NCI-H460 (cell line): ENCODE results near the gene EHD4. TPM values are rescaled to one million over a fixed set of nuclear protein-coding genes. Genes with fewer than 3 reads are reported as not detected.

Experiments used
- DNase-seq: peaks from one replicate; pipeline ENCODE4 v3.0.0-alpha.2; 2016; ENCODE audit warnings: low read depth; ENCODE audit errors: extremely low read depth
- total RNA-seq: library from RNA; depleted of rRNA; stranded (reverse); fragments of >200 nt; shearing (Covaris generic); gene quantifications from 2 replicates; pipeline ENCODE4 v1.2.3, GENCODE V29; 2014

The EHD4 gene
- total RNA-seq, 1 experiment from 2014 or later = 7.4 TPM

DNA sequence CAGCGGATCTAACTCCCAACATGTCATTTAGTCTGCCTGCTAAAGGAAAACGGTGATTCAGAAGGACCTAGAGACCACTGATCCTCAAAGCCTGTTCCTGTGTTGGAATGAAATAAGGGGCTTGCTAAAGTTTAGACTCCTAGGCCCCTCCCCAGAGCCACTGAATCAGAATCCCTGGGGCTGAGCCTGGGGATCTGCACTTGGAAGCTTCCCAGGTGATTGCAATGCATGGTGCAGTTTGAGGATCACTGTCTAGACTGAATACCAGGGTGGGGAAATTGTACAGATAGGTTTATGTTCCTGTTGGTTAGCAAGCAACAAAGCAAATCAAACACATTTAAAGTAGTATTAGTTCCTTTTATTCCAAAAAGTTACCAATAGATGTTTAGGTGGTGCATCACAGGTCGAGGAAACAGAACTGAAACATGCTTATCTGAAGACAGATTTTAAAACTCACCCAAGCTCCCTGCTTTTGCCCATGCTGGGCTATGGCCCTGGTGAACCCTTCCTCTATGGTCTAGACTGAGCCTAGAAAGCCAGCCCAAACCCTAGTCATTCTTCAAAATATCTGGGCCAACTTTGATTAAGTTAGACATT, 48.9 kb downstream of the EHD4 start:
- DNase-seq = no peak

DNA sequence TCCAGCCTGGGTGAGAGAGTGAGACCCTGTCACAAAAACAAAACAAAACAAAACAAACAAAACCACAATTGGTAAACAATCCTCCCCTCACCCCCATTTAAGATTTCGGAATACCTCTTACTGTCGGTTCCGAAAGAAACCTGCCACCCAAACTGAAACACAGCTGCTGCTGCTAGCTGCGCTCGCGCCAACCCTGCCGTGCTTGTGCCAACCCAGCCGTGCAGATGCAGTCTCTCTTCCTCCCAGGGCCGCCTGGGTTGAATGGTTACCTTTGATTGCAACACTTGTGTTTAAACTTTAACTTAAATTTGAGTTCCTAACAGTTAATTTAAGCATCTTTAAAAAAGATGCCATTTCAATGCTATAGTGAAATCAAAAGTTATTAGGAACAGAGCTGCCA, 50.0 kb downstream of the EHD4 start:
- DNase-seq = no peak

DNA sequence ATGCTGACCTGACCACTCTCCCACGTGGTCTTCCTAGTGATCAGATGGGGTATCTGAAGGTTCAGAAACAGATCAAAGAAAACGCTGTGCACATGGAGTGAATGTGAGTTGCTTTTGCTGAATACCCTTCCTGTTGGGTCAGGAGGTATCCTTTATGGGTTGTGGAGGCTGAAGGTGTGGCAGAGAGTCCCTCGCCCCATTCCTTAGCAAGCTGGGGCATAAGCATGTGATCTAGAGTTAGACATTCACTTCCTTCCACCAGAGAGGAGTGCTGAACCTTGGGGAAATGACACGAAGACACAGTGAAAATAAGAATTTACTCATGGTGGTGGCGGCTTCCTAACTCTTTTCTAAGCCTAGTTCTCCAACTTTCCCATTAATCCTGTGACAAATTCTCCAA, 50.7 kb downstream of the EHD4 start:
- no peak for DNase-seq

DNA sequence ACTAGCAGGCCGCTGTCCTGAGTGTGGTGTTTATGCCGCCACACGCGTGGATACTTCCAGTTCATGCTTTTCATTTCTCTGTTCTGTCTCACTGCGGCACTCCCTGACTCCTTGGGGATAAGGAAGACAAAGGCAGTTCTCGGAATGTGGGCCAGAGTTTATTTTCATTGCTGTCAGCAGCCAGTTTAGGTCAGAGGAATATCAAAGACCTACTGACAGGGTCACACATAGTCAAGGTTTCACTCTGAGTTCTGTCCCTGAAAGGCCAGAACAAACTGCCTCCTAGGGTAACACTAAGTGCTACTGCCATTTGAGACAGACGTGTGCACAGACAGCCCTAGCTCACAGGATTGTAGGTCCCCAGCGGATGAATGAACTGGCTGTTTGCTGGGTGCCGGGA, 51.2 kb downstream of the EHD4 start:
- DNase-seq = no peak

DNA sequence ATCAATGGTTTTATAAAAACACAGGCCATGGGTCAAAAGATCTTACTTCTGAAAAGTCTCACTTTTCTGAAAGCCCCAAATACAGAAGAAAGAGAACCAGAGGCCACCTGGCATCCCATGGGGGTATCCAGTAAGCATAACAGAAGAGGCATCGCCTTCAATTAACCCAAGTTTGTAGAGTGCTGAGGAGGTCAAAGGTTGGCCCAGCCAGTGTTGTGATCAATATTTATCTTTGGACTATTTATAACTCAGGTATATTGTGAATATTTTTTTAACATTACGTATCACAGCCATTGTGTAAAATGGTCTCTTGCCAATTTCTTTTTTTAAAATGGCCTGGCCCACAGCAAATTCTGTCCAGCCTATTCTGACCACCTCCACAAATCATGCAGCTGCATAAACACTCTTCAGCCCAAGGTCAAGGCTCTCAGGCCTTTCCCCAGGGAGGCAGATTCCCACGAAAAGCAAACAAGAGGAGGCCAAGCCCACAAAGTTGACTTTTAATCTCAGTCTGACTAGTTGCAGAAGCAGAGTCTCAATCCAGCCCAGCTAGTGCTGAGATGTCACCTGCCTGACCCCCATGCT, 52.3 kb downstream of the EHD4 start:
- no peak for DNase-seq

DNA sequence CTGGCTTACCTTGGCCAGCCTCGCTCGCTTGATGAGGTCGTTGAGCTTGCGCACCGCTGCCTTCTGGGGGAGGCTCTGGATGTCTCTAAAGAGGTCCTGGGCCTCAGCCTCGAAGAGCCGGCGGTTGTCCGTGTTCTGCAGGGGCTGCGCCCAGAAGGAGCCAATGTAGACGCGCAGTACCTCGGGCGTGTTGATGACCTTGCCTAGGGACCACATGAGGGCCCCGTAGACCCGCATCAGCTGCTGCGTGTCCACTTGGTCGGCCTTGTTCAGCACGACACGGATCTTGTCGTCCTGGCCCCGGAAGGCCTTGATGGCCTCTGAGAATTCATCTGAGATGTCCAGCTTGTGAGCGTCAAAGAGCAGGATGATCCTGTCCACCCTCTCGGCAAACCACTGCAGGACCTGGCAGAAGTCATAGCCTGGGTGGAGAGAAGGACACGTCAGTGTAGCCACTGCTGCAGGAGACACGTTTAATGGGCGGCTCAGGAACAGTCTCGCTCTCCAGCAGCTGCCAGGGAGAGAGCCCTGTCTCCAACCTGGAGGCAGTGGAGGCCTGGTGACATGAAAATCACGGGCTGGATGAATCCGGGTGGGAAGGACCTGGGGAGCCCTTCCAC, 53.0 kb downstream of the EHD4 start:
- DNase-seq = no peak

DNA sequence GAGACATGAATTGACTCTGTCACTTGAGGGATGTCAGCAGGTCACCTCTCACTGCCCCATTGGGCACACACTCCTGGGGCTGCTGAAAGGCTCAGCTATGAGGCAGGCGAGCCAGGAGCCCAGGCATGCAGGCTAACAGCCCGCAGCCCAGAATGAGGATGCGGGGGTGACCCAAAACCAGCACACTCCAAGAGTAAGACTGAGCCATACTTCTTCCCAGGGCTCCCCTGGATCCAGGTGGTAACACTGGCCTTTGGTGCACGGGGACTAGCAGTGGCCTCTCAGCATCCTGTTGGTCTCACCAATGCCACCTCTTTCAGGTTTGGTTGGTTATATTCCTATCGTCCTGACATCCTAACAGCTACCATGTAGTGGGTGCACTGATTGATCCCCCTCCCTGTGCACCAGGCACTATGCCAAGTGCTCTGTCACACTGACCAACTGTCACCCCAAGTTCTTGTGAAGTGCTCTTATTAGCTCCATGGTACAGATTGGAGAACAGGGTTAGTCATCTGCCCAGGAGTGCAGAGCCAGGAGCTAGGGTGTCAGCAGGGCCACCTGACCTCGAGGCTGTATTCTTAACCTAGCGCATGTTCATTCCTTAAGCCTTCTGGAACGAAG, 53.7 kb downstream of the EHD4 start:
- DNase-seq = no peak

DNA sequence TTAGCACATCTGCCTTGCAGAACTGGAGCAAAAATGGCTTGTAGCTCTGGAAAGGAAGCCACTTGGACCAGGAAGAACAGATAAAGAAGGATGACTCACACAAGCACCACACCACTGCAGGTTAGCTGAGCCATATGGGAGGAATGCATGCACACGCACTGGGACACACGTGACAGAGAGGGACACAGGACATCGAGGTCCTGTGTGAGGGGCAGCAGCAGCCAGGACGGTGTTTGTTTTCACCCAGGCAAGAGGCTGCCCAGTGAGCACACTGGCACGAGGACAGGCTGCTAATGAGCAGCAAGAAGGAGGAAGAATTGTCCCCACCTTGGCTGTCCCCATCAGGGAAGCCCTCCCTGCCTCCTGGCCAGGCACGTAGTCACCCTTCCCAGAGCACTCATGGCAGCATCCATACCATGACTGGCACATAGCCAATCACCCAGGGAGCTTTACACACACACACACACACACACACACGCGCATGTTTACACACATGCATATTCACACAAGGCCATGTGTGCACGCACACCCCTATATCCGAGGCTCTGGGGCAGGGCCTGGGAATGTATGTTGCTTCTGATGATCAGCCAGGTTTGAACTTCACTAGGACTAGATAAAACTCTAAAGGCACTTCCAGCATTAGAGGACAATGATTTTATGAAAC, 54.5 kb downstream of the EHD4 start:
- DNase-seq = no peak

DNA sequence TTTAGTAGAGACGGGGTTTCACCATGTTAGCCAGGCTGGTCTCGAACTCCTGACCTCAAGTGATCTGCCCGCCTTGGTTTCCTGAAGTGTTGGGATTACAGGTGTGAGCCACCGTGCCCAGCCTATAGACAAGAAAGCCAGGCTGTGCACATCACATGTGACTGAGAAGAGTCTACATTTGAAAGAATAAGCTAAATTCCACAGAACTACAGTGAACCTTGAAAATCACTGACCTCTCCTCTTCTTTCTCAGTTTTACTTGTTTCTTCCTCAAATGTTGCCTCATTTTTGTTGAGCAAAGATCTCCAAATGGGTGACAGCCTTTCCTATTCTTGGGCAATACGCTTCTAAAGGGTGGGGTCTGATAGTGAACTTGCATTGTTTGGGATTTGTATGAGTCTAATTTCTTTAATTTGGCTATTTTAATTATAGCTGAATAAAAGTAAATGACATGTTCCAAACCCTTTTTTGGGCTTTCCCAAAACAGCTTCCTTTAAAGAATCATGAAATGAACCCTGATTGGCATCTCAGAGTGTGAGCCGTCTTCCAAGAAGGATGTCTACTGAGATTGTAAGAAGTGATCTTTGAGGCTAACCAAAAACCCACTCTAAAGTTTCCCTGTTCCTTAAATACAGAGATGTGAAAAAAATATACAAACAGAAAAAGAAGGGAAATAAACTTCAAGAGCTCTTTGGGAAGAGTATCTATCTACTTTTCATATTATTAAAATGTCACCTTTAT, 56.9 kb downstream of the EHD4 start:
- DNase-seq = no peak

DNA sequence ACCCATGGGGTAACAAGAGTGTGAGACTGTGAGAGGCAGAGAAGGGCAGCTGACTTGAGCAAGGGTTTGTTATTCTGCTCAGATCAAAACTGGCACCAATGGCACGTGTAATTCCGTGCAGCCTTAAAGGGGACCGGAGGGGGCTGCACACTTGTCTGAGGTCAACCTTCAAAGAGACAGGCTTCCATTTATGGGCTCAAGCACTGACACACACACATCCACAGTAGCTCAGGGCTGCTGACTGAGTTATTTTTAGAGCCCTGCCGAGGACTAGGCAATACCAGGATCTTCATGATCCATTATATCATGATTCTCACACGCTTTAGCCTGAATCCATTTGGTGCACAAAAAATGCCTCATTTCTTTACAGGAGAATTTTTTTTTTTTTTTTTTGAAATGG, 57.9 kb downstream of the EHD4 start:
- DNase-seq = no peak

DNA sequence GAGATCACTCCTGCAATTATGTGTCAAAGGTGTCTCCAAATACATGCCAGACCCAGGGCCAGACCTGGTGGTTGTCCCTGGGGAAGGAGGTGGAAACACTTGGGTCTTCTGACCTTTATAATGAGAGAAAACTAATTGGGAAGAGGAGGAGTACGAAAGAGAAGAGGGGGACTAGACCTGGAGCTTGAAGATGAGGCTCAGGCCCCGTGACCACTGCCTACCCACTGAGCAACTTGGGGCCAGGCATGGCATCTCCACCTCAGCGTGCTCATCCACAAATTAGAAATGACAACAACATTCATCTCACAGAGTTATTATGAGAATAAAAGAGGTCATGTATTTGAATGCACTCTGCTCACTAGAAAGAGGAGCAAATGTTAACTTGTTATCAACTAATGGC, 59.1 kb downstream of the EHD4 start:
- no peak for DNase-seq

DNA sequence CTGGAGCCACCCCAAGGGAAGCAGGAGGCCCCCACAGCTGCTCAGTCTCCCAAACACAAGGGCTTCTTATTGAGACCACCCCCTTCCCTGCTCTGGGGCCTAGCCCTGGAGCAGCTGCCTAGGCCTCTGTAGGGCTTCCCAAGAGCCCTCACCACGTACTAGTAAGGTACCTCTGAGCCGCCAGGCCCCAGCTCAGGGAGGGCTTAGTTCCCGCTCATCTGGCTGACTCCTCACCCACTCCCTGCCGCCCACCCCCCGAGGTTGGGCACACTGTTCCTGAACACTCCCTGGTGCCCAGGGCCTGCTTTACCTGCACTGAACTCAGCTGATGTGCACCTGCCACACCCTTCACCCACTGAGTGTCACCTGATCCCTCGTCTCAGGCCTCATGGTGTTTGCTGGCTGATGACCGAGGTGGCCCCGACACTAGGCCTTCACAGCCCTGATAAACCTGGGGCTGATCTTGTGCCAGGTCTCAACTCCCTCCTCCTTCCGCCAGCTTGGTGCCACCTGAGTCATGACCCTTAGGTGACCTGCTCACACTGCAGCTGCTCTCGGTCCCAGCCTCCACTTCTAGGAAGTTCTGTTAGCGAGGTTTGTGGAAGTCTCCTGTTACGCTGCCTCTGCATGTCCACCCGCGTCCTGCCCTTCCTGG, 60.5 kb downstream of the EHD4 start:
- DNase-seq = no peak

DNA sequence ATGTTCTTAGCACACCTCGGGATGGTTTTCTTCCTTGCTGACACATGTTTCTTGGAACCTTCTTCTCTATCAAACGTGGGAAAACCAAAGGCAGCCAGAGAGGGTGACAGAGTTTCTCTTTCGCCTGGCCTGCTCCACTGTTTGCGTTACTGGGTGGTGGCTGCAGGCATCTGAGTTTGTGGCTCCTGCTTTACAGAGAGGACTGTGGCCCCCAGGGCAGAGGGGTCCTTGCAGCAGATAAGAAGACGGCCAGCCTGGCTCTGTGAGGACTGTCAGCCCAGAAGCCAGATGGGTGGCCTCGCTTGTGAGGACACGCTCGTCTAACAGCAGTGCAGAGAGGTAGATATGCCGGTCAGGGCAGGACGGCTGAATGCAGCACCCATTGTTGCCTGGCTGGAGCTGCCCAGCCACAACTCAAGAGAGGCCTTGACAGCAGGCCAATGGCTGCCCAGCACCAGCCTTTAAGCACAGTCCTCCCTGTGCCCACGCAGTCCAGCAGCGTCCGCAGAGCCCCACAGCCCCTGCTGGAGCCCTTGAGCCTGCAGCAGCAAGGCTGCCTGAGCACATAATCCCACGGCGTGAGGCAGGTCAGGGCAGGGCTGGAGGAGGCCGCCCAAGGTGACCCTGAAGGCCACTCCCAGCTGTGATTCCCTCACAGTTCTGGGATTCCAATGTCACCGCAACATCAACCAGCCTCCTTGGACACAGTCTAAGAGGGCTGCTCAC, 63.5 kb downstream of the EHD4 start:
- DNase-seq = no peak

DNA sequence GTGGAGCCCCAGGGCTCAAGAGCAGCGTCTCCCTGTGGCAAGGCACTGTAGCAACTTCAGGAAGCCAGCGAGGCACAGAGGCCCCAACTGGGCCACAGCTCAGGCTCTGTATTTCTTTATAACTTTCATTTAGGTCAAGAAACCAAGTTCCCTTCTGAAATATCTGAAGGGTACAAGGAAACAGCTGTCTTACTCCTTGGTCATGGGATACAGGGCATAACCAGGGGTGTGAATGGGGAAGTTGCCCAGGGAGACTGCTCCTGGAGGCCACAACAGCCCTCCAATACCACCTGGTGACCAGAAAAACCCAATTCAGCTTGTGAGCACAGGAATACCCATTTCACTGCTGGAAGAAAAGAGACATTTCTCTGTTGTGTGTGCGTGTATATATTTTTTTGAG, 65.2 kb downstream of the EHD4 start:
- no peak for DNase-seq

DNA sequence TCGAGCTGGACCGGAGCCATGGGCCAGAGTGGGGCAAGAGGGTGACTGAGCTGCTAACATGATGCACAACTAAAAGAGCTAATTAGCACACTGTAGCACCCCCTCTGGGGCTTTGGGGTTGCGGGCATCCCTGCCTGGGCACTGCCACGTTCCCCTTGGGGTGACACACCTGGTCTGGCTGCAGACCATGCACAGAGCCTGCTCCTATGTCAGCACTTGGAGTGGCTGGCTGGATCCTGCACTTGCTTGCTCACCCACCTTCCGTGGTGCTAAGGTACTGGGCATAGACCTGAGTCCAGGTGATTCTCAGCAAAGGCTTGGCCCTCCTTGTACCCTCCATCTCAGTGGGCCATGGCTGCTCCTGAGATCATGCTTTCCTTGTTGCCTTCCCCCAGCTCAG, 65.7 kb downstream of the EHD4 start:
- DNase-seq = no peak

DNA sequence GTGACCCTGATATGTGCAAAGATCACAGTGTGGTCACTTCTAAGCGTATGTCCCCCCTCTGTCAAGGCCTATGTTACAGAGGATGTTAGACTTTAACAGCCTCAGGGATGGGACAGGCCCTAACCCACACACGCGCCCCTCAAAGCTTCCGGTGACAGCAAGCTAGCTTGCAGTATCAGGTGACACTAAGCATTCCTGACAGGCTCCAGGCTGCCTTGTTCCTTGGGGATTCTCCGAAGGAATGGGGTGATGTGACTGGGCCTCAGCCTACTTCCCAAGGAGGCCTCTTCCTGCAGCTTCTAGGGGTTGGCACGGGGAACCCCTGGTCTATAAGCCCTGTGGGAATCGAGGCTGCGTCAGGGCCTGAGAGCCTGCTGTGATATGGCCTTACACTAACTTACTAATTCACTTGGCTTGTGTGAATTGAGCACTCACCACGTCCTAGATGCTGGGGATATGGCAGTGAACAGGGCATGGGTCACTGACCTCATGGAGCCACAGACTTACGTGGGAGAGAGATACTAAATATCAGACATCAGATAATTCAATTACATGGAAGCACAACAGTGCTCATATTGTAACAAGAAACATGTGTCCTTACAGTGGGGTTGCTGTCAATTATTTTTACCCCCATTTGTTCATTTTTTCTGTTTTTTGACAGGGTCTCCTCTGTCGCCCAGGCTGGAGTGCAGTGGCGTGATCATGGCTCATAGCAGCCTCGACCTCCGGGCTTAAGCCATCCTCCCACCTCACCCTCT, 67.1 kb downstream of the EHD4 start:
- no peak for DNase-seq

DNA sequence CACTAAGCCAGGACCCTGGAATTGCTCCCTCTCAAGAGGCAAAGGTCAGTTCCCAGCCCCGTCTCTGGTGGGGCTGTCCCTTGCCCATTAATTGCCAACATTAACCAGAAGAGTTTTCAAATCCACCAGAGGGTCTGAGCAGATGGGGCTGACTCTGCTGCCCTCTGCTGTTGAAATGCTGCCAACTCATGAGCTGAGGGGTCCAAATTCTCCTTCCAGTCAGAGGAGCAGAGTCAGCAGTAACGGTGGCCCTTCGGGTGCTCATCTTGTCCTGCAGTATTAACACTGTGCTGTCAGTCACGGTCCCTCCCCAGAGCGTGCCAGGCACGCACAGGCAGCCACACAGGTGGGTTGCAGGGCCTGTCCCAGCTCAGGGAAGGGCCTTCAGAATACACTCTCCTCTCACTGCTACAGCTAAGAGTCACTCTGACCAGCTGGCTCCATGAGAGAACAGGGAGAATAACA, 67.8 kb downstream of the EHD4 start:
- DNase-seq = peak; percentile 57

DNA sequence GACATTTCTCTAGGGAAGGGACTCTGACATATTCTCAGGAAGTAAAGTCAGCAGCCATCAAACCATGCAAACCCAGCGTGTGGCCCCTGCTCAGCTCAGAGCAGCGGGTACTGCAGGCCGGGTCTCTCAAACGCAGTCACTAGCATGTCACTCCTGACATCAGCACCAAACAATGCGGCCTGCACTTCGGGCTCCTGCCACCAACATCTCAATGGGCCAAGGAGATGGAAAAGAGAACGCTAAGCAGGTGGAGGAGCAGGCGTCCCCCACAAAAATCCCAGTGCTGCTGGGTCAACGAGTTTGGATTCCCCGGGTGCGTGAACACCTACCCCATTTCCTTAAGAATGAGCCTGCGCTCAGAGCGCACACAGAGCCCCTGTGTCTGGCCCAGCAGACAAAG, 68.6 kb downstream of the EHD4 start:
- DNase-seq = no peak

DNA sequence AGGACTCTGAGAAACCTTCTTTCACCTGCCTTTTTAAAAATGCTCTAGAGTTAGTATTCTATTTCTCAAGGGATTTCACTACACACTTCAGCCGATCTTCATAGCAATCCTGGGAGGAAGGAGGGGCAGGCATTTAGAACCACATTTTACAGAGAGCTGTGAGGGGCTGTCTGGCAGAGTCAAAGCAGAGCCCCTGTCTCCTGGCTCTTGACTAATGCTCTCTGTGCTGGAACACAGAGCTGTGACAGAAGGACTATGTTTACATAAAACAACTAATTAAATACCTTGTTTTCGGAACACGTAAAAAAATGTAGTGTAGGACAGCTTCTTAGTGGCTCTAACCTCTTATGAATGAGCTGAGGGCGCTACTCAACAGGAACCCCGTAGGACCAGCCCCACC, 70.9 kb downstream of the EHD4 start:
- DNase-seq = no peak
